Stimulated activated CD8-positive, alpha-beta memory T cell treated with anti-CD3 and anti-CD28 coated beads, Interleukin-4, amount 100 ng/mL, for 1 hour (primary cell): ENCODE results near the gene PLXND1.
"Not testable (repeated sequence)": the region's sequence is repeated elsewhere in the genome, so short reads cannot be mapped to it uniquely, and the experiment has no call there.

Source experiments
- DNase-seq, 2 donors: peaks; one replicate each; pipeline ENCODE4 v3.0.0-alpha.2; 2020; ENCODE audit warnings: low read depth in 2 of 2, low spot score in 1 of 2

PLXND1 gene

DNA sequence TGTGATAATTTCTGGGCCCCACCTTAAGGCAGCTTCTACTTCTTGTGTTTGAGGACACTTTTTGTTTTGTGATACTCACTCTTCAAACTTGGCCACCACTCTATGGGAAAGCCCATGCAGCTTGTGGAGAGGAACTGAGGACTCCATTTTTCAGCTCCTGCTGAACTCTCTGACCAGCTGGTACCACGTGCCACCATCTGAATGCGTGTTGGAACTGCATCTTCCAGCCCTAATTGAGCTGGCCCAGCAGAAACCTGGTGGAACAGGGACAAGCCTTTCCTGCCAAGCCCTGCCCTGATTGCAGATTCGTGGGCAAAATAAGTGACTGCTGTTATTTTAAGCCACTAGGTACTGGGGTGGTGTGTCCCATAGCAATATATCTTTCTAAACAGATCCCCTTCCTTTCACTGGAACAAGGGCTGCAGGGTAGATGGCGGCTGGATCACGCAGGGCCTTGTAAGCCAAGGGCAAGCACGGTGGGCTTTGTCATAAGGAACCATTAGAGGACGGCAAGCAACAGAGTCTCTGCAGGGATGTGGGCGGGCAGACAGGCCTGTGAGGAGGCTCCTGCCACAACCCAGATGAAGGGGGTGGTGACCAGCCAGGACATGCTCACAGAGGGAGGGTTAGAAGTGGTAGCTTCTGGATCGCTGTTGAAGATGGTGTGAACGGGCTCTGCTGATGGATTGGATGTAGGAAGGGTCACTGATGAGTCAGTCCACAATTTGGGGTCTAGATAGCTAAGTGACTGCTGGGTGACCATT, 54.0 kb downstream of the PLXND1 start:
- DNase-seq: no peak

DNA sequence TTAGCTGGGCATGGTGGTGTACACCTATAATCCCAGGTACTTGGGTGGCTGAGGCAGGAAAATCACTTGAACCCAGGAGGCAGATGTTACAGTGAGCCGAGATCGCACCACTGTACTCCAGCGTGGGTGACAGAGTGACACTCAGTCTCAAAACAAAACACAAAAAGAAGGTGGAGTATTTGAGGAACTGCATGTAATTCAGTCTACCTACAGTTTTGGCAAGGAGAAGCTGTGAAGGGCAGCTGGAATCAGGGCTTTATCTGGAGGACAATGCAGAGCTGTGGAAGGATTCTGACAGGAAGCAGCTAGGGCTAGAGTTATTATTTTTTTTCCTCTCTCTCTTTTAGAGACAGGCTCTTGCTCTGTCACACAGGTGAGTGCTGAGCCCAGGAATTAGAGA, 56.7 kb downstream of the PLXND1 start:
- DNase-seq: no peak

DNA sequence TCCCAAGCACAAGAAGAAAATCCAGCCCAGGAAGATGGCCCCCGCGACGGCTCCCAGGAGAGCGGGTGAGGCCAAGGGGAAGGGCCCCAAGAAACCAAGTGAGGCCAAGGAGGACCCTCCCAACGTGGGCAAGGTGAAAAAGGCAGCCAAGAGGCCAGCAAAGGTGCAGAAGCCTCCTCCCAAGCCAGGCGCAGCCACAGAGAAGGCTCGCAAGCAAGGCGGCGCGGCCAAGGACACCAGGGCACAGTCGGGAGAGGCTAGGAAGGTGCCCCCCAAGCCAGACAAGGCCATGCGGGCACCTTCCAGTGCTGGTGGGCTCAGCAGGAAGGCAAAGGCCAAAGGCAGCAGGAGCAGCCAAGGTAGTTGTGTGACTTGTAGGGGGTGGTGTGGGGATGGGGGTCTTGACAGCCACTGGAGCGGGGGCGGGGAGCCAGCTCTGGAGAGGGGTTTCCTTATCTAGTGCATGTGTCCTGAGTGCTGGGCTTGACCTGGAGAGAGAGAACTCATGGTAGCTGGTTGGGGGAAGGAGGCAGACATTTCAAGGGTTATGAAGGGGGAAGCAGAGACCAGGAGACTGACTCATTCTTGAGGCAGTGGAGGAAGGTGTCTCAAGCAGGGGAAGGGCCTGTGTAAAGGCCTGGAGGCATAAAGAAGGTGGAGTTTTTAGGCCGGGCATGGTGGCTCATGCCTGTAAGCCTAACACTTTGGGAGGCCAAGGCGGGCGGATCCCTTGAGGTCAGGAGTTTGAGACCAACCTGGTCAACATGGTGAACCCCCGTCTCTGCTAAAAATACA, 57.3 kb downstream of the PLXND1 start:
- no peak for DNase-seq

DNA sequence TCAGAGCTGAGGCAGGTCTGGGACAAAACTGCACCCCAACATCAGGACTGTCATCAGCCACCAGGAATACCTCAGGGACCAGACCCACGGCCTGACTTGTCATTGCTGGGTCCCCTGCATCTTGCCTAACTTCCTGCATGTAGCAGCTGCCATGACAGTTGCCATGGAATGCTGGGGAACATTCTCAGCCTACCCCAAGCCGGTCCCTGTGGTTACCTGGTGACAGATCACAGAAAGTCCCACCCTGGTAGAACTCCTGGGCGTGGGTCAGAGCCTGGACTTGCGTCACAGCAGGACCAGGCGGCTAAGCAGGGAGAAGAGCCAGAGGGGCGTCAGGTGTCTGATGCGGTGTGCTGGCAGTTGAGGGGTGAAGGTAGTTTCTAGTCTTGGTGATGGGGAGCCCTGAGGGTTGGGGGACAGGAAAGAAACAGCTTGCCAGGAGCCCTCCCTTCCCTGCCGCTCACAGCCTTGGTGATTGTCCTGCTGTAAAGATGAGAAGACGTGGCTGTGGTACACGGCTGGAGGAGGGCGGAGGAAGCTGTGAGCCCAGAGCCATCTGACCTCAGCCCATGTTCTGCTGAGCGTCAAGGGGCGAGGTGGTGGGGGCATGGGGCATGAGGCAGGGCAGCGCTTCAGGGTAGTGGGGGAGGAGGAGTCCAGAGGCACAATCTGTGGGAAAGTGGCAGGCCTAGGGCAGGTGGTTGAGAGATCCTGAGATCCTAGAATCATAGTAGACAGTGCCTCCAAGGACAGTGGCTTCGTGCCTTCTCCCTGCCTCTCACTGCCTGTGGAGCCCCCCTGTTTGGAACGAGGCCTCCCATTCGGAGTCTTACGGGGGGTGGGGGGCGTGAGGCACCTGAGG, 58.1 kb downstream of the PLXND1 start:
- DNase-seq: no peak

DNA sequence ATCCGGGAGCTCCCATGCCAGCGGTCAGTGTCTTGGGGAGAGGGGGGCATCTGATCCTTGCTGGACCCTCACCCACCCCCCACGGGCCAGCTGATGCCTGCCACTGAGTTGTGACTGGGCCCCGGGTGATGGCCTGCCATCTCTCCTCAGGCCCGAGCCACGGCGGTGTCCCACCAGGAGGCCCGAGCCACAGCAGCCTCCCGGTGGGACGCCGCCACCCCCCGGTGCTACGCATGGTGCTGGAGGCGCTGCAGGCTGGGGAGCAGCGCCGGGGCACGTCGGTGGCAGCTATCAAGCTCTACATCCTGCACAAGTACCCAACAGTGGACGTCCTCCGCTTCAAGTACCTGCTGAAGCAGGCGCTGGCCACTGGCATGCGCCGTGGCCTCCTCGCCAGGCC, 59.2 kb downstream of the PLXND1 start:
- no peak for DNase-seq

DNA sequence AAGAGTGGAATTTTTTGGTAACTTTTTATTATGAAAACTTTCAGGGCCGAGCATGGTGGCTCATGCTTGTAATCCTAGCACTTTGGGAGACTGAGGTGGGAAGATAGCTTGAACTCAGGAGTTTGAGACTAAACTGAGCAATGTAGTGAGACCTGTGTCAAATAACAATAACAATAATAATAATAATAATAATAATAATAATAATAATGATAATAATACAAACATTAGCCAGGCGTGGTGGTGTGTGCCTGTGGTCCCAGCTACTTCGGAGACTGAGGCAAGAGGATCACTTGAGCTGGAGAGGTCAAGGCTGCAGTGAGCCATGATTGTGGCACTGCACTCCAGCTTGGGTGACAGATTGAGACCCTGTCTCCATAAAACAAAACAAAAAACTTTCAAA, 60.5 kb downstream of the PLXND1 start:
- DNase-seq: not testable (repeated sequence)

DNA sequence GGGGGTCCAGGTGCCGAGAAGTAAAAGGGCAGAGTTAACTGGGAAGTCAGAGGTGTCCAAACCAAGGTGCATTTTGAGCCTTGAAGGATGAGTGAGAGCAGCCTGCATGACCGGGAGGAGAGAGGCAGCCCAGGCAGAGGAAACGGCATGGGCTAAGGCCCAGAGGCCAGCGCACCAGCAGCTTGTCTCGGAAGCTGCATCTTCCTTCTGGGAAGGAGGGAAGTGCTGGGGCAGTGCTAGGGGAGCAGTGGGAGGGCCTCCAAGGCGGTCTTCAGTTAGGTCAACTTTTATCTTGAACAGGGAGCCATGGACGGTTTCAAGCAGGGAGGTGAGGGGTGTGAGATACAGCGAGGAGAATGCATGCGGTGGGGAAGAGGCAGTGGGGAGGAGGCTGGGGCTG, 62.5 kb downstream of the PLXND1 start:
- no peak for DNase-seq

DNA sequence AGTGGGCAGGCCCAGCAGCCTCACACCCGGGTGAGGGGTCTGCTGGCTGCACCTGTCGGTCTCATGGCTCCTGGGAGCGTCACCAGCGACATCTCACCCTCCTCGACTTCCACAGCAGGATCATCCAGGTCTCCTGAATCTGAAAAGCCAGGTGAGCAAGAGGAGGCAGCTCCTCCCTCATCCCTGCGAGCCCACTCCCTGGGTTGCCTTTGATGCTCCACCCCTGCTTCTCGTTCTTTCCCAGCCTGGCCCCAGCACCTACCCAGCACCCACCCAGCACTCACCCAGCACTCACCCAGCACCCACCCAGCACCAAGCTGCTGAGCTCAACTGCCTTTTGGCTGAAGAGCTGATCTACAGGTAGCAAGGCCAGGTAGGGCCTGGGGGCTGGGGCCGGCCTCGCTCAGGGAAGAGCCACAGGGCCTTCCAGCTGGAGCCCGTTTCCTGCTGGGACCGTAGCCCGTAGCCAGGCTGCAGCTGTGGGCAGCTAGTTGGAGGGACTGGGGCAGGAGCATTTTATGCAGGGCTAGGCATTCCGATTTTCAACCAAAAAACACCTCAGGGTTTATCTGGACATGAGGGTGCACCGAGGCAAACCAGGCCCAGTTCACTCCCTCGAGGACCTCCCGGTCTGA, 63.2 kb downstream of the PLXND1 start, which contains the start of gene H1-8:
Gene H1-8, plus strand, starts transcription at position 20 of the 635 bp plus-strand sequence. Its CDS starts 44 bp downstream, at position 64.
- DNase-seq: no peak

DNA sequence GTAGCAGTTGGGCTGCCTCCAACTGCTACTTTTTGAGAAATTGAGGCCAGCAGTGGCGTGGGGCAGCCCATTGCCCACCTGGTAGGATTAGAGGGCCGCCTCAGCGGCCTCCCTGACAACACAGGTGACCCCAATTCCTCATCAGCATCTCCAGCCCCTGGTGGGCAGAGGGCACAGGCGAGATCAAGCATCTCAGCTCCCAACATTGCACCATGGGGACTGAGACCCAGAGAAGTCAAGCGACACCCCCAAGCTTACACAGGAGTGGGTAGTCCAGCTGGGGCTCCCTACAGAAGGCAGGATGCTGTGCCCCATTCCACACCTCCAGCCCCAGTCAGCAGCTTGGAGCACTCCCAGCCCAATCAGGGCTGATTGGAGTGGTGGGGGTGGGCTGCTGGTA, 63.7 kb downstream of the PLXND1 start:
- no peak for DNase-seq

DNA sequence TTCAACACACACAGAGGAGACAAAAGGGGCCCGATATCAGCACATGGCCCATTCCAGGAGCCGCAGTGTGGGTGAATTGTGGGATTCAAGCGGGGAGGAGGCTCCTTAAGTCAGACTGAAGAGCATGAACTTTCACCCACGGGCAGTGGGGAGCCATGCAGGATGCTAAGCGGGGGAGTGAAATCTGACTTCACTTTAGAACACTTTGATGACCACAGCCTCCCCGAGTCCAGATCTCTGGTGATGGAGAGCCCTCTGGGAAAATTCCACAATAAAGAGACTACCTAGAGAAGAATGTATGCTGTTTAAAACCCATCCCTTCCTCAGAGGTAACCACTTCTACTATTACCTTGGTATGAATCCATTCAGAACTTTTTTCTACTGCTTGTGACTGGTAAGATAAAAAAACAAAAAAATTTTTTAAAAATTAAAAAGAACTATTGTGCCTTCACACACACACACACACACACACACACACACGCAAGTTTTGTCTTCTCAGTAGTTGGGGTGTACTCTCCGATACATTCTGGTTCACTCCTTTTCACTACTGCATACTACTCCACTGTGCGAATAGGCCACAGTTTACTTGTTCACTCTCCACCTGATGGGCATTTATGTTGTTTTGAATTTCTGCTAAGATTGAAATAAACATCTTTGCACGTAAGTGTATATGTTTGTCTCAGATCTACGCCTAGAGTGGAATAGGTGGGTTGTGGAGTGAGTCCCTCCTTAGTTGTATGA, 65.5 kb downstream of the PLXND1 start:
- no peak for DNase-seq

DNA sequence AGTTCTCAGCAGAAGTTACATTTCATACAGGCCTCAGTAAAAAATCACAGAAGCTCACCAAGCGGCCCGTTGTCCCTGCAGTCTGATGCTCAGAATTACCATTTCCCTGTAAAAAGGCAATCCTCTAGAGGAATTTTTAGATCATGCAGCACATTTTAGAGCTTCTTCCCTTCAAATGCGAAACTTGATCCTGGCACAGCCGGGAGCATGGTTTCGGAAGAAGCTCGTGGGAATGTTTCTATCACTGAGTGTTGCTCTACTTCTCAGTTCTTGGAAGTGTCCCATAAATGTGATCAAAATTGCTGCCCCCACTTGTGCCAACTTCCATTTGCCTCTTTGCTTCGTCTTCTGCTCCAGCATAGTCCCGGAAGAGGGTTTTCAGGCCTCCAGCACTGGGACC, 67.3 kb downstream of the PLXND1 start:
- DNase-seq: no peak

DNA sequence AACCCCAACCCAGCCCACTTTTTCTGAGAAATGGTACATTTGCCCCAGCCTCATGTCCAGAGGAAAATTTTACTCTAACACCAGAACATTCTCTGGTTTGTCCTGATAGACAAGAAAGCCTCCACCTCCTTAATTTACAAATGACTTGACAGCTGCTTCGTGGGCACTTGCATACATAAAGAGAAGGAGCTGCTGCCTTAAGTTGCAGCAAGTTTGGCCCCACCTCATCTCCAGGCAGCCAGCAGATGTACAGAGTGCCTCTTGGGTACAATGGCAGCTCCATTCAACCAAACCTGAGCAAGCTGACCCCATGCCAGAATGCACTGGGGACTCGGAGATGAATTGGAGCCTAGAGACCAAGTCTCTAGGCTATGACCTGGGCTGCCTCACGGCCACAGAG, 69.7 kb downstream of the PLXND1 start:
- no peak for DNase-seq

DNA sequence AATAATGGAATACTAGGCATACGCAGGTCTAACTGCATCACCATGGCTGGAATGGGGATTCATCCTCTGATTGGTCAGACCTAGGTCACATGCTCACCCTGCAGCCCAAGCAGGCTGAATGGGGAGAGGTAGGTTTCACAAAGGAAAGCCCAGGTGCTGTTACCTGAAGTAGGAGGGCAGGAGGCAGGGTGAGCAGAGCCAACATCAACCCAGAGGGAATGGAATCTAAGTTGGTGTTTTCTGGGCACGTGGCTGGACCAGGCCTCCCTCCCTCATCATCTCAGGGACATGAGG, 70.2 kb downstream of the PLXND1 start:
- DNase-seq: no peak

DNA sequence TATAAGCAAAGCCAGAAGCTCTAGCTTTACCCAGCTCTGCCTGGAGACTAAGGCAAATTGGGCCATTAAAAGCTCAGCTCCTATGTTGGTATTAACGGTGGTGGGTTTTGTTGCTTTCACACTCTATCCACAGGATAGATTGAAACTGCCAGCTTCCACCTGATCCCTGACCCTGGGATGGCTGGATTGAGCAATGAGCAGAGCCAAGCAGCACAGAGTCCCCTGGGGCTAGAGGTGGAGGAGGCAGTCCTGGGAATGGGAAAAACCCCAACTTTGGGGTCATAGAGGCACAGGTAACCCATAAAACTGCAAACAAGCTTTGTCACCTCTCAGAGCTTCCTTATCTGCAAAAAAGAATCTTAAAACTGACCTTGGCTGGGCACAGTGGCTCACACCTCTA, 71.4 kb downstream of the PLXND1 start:
- no peak for DNase-seq

DNA sequence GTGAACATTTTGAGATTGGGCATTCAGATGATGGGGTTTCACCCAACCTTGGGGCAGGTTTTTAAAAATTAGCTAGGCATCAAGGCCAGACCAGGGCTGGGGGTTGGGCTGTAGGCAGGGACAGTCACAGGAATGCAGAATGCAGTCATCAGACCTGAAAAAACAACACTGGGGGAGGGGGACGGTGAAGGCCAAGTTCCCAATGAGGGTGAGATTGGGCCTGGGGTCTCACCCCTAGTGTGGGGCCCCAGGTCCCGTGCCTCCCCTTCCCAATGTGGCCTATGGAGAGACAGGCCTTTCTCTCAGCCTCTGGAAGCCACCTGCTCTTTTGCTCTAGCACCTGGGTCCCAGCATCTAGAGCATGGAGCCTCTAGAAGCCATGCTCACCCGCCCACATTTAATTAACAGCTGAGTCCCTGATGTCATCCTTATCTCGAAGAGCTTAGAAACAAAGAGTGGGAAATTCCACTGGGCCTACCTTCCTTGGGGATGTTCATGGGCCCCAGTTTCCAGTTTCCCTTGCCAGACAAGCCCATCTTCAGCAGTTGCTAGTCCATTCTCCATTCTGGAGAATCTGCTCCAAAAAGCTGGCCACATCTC, 71.9 kb downstream of the PLXND1 start:
- no peak for DNase-seq

DNA sequence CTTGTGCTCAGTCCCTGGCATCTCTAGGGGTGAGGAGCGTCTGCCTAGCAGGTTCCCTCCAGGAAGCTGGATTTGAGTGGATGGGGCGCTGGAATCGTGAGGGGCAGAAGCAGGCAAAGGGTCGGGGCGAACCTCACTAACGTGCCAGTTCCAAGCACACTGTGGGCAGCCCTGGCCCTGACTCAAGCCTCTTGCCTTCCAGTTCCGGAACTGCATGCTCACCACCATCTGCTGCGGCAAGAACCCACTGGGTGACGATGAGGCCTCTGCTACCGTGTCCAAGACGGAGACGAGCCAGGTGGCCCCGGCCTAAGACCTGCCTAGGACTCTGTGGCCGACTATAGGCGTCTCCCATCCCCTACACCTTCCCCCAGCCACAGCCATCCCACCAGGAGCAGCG, 73.1 kb downstream of the PLXND1 start:
- DNase-seq: no peak

DNA sequence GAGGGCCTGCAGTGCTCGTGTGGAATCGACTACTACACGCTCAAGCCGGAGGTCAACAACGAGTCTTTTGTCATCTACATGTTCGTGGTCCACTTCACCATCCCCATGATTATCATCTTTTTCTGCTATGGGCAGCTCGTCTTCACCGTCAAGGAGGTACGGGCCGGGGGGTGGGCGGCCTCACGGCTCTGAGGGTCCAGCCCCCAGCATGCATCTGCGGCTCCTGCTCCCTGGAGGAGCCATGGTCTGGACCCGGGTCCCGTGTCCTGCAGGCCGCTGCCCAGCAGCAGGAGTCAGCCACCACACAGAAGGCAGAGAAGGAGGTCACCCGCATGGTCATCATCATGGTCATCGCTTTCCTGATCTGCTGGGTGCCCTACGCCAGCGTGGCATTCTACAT, 74.2 kb downstream of the PLXND1 start:
- no peak for DNase-seq

DNA sequence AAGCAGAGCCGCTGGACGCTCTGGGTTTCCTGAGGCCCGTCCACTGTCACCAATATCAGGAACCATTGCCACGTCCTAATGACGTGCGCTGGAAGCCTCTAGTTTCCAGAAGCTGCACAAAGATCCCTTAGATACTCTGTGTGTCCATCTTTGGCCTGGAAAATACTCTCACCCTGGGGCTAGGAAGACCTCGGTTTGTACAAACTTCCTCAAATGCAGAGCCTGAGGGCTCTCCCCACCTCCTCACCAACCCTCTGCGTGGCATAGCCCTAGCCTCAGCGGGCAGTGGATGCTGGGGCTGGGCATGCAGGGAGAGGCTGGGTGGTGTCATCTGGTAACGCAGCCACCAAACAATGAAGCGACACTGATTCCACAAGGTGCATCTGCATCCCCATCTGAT, 74.8 kb downstream of the PLXND1 start:
- no peak for DNase-seq

DNA sequence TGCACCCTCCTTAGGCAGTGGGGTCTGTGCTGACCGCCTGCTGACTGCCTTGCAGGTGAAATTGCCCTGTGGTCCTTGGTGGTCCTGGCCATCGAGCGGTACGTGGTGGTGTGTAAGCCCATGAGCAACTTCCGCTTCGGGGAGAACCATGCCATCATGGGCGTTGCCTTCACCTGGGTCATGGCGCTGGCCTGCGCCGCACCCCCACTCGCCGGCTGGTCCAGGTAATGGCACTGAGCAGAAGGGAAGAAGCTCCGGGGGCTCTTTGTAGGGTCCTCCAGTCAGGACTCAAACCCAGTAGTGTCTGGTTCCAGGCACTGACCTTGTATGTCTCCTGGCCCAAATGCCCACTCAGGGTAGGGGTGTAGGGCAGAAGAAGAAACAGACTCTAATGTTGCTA, 75.7 kb downstream of the PLXND1 start:
- DNase-seq: no peak

DNA sequence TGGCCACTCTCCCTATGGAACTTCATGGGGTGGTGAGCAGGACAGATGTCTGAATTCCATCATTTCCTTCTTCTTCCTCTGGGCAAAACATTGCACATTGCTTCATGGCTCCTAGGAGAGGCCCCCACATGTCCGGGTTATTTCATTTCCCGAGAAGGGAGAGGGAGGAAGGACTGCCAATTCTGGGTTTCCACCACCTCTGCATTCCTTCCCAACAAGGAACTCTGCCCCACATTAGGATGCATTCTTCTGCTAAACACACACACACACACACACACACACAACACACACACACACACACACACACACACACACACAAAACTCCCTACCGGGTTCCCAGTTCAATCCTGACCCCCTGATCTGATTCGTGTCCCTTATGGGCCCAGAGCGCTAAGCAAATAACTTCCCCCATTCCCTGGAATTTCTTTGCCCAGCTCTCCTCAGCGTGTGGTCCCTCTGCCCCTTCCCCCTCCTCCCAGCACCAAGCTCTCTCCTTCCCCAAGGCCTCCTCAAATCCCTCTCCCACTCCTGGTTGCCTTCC, 76.2 kb downstream of the PLXND1 start:
- DNase-seq: no peak
